ENCODE results near the gene ZNF563. TPM values are rescaled to one million over a fixed set of nuclear protein-coding genes. Genes with fewer than 3 reads are reported as not detected.

The ZNF563 gene
- total and polyA plus RNA-seq, 2 donors (not counting 1 experiment from before 2014, with no cell fraction given), result 1.5 to 7.3 TPM

- Histone ChIP-seq H3K4me2 (replicated peaks; ENCODE audit: low read depth, low read length, poor library complexity, severe bottlenecking) (peak within 1 kb of the TSS; percentile 99), H3K36me3 (replicated peaks in 1 of 2; ENCODE audit: control extremely low read depth in 1 of 2, control insufficient read depth in 1 of 2, extremely low read depth in 1 of 2, insufficient read depth in 2 of 2, low read length in 1 of 2) (no peaks in the 10 kb centered on the region), H3K79me2 (ENCODE audit: control insufficient read depth, insufficient read depth, low read length) (peaks cover 51% of the 10 kb centered on the region), H2AFZ (ENCODE audit: insufficient read depth, low read depth, low read length, poor library complexity, severe bottlenecking) (peak within 1 kb of the TSS; percentile 93), H3K27ac (ENCODE audit: low read length in 2 of 2) (peak within 1 kb of the TSS; percentile 82 to 89), H3K9ac (ENCODE audit: low read length) (peak within 1 kb of the TSS; percentile 97), H3K4me3 (ENCODE audit: control extremely low read depth in 1 of 5, extremely low read depth in 1 of 5, insufficient read depth in 1 of 5, low read depth in 2 of 5, low read length in 4 of 5) (peak within 1 kb of the TSS; percentile 57 to 96 (median 91)), H3K27me3 (replicated peaks in 1 of 4; ENCODE audit: control extremely low read depth in 1 of 4, control insufficient read depth in 3 of 4, insufficient read depth in 4 of 4, low read length in 3 of 4) (no peaks in the 10 kb centered on the region), H3K9me3 (ENCODE audit: control extremely low read depth in 1 of 3, control insufficient read depth in 2 of 3, insufficient read depth in 1 of 3, low read length in 2 of 3) (no peaks in the 10 kb centered on the region), H4K20me1 (ENCODE audit: control insufficient read depth, insufficient read depth, low read length, poor library complexity, severe bottlenecking) (peaks cover 12% of the 10 kb centered on the region), H3K4me1 (ENCODE audit: control insufficient read depth in 2 of 2, insufficient read depth in 2 of 2, low read length in 2 of 2) (peaks cover 8 to 17% of the 10 kb centered on the region in 2 donors)
- H3K27me3 Mint-ChIP-seq, result no peaks in the 10 kb centered on the region
- DNase-seq, result peak; percentile 95
- CTCF ChIA-PET, result interaction anchor here (0.6 to 1.0 kb wide), 2 partner anchors 241 to 256 kb away, joined by 3 read pairs; partner anchors contain the start of gene ZNF878
- no peaks in the 10 kb centered on the region for H3K9me3 Mint-ChIP-seq (ENCODE audit: insufficient read depth)
- no peak for TF ChIP-seq EZH2 (IDR thresholded peaks at IDR 0.05; ENCODE audit: borderline replicate concordance, insufficient read depth, low read depth, low read length, poor library complexity, severe bottlenecking)
- no peak for TF ChIP-seq CTCF (IDR thresholded peaks at IDR 0.05)
- H3K27ac Mint-ChIP-seq, result peak within 1 kb of the TSS; percentile 94
- peak; percentile 96 for ATAC-seq (ENCODE audit: low read depth)
- POLR2A ChIA-PET, result interaction anchor here (0.5 to 1.6 kb wide), 5 partner anchors 9 to 307 kb away, joined by 3 to 21 read pairs (median 4); partner anchors contain the start of genes ZNF442, ZNF563 and ZNF799
- intact Hi-C loops (cut with micrococcal nuclease), result loop anchor here (1.0 to 2.0 kb wide), 6 partner anchors 39 to 257 kb away; partner anchors contain the start of genes ZNF136, ZNF442, ZNF443 and ZNF563
- under 1% methylated on average over 66 of the region's 66 CpGs for whole genome bisulfite sequencing (ENCODE audit: insufficient coverage)
- peak within 1 kb of the TSS; percentile 99 for H3K4me3 Mint-ChIP-seq
- H3K4me1 Mint-ChIP-seq, result peaks cover 31% of the 10 kb centered on the region
Measured at GRCh38 chr19:12294249-12295158, 38.9 kb downstream of the ZNF563 start, which contains the start of gene ZNF44. Gene ZNF44 (minus strand): TSS chr19:12294883. CDS start chr19:12294694, 189 bp downstream.

Data from B cell (primary cell).